SK-N-MC (cell line): ENCODE measurements around the gene MARCHF7.

Experiments
- EZH2 ChIP-seq: fragments of 200-600 bp; sonication (generic); IDR thresholded peaks from one replicate; pipeline ENCODE4 v1.6.1; 2017; ENCODE audit warnings: antibody characterized with exemption
- FOXP2 ChIP-seq: optimal IDR thresholded peaks from 2 replicates; pipeline ENCODE3; 2011; ENCODE audit warnings: mild to moderate bottlenecking, moderate library complexity; ENCODE audit not compliant: insufficient read depth; ENCODE audit errors: extremely low read length, control extremely low read depth
- POLR2AphosphoS5 ChIP-seq: IDR thresholded peaks from 2 replicates; pipeline ENCODE4 v1.6.1; 2012; ENCODE audit warnings: mild to moderate bottlenecking, low read depth, low read length, borderline replicate concordance

GRCh38 chr2:159750873-159751272 lies 38.6 kb downstream of the MARCHF7 start:
- TF ChIP-seq POLR2AphosphoS5, result no peak
- TF ChIP-seq EZH2, result no peak
- TF ChIP-seq FOXP2, result no peak
